SH-SY5Y (cell line): ENCODE results near the gene TRIM67.

Experiments
- GATA2 ChIP-seq: IDR thresholded peaks from 2 replicates; pipeline ENCODE4 v1.6.1; 2011; ENCODE audit warnings: mild to moderate bottlenecking, low read depth, low read length
- GATA3 ChIP-seq: IDR thresholded peaks from 2 replicates; pipeline ENCODE4 v1.6.1; 2011; ENCODE audit warnings: low read depth, mild to moderate bottlenecking, low read length, moderate library complexity

GRCh38 chr1:231209531-231209930 is 47.7 kb downstream of the TRIM67 start:
- no peak for TF ChIP-seq GATA3
- TF ChIP-seq GATA2 = no peak
